Adrenal gland (tissue), 5 donors: Measurements from ENCODE around the gene BSG.

Source experiments
- POLR2A ChIP-seq, 2 donors: fragments of 450-650 bp; IDR thresholded peaks; one replicate each; pipeline ENCODE4 v1.6.1; 2017; ENCODE audit warnings: antibody characterized with exemption in 2 of 2, mild to moderate bottlenecking in 2 of 2, moderate library complexity in 1 of 2
- TF ChIP-seq, protein P1 (sequence below), 6 experiments: fragments of 450-650 bp in 4 of 6; fragments of 200-600 bp in 2 of 6; sonication (generic) in 1 of 6; IDR thresholded peaks; 1 replicate in 5 of 6; 2 replicates in 1 of 6; pipeline versions ENCODE4 v1.5.1 to v1.8.0; 2016 to 2021; ENCODE audit warnings: antibody characterized with exemption in 6 of 6, mild to moderate bottlenecking in 2 of 6, moderate library complexity in 1 of 6
- donor health status: DM: no; HTN: no; CAD: no.

DNA sequence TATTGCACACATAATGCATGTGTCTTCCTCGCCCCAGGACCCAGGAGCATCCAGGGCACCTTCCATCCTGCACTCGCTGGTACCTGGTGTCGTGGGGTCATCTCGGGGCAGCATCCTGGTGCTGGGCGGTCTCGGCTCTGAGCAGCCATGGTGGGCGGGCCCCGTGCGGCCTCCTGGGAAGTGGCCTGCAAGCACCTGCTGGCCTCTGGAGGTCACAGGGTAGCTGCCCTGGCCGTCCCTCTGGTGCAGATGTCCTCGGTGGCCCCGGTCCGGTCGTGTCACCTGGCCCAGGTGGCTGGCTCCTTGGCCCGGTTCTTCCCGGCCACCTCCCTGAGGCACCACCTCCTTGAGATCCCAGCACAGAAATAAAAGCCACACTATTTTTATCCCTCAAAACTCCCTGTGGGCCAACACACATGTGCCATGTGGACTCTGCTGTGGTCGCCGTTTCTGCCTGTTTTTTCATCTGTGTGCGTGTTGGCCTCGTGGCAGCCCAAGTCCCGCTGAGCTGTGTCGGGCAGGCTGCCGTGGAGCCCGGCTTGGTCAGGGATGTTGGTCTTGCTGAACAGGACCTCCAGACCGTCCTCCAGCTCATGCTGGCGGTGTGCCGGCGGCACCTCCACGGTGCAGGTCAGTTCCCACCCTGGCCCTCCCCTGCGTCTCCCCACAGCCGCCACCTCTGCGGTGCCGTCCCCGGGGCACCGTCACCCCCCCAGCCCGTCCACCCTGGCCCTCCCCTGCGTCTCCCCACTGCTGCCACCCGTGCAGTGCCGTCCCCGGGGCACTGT is 33.6 kb upstream of the BSG start:
- TF ChIP-seq POLR2A (IDR thresholded peaks at IDR 0.05) = no peak
- TF ChIP-seq, protein P1, sequence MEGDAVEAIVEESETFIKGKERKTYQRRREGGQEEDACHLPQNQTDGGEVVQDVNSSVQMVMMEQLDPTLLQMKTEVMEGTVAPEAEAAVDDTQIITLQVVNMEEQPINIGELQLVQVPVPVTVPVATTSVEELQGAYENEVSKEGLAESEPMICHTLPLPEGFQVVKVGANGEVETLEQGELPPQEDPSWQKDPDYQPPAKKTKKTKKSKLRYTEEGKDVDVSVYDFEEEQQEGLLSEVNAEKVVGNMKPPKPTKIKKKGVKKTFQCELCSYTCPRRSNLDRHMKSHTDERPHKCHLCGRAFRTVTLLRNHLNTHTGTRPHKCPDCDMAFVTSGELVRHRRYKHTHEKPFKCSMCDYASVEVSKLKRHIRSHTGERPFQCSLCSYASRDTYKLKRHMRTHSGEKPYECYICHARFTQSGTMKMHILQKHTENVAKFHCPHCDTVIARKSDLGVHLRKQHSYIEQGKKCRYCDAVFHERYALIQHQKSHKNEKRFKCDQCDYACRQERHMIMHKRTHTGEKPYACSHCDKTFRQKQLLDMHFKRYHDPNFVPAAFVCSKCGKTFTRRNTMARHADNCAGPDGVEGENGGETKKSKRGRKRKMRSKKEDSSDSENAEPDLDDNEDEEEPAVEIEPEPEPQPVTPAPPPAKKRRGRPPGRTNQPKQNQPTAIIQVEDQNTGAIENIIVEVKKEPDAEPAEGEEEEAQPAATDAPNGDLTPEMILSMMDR (IDR thresholded peaks at IDR 0.05) = no peak
